ENCODE measurements around the gene STAT2. TPM values are rescaled to one million over a fixed set of nuclear protein-coding genes. Genes with fewer than 3 reads are reported as not detected.

STAT2 gene
- total and polyA plus RNA-seq, 9 of the 15 experiments (the other 6 are each of a cell fraction or from before 2014, with no cell fraction given): 15.5 to 46.9 (median 40.1) TPM

DNA sequence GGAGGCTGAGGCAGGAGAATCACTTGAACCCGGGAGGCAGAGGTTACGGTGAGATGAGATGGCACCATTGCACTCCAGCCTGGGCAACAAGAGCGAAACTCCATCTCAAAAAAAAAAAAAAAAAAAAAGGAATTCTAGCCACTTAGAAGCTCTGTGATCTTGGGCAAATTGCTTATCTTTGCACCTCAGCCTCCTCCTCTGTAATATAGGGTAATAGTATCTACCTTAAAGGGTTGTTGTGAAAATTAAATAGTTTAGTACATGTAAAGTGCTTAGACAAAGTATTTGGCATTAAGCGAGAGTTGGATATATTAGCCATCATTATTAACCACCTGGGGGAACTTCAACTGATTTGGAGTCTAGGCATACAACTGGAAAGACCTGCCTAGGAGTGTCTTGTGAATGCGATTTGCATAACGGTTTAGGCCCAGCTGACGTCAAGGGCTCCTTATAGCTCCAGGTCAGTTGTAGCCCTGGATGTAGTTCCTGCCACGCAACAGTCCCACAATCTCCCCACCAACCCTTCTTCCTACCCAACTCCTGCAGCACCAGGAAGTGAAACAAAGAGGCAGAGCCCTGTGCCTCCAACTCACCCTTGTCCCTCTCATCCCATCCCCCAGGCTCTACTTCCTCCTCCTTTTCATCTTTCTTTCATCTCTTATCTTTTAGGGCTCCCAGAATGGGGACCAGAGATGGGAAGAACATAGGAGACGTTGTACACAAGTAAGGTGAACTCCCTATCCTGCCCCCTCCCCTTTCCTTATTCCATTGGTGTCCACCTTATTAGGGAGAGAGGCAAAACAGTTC, 23.3 kb downstream of the STAT2 start (continued):
- TF ChIP-seq ILF3 (IDR thresholded peaks at IDR 0.05; ENCODE audit: borderline replicate concordance) (no peak), SRSF7 (optimal IDR thresholded peaks at IDR 0.05; ENCODE audit: low read depth, low read length) (no peak), RAD21 (CRISPR knock-in tag; conservative IDR thresholded peaks at IDR 0.05 in 1 of 2, IDR thresholded peaks at IDR 0.05 in 1 of 2) (no peak), KLF1 (tag; IDR thresholded peaks at IDR 0.05) (no peak), E2F1 (CRISPR knock-in tag; IDR thresholded peaks at IDR 0.05) (no peak), CEBPZ (IDR thresholded peaks at IDR 0.05; ENCODE audit: borderline replicate concordance, low read depth, low read length) (no peak), MAFK (IDR thresholded peaks at IDR 0.05; ENCODE audit: low read length) (no peak), CTCFL (IDR thresholded peaks at IDR 0.05; ENCODE audit: borderline replicate concordance, insufficient read depth, low read depth, low read length, poor library complexity, severe bottlenecking) (no peak), ETS2 (tag; IDR thresholded peaks at IDR 0.05; ENCODE audit: borderline replicate concordance, poor library complexity, severe bottlenecking) (no peak), NCOR1 (IDR thresholded peaks at IDR 0.05) (no peak; the same call in 1 of the 2 replicates), DMBX1 (CRISPR knock-in tag; IDR thresholded peaks at IDR 0.05; ENCODE audit: borderline replicate concordance) (no peak)
- TF ChIP-seq, protein P1, sequence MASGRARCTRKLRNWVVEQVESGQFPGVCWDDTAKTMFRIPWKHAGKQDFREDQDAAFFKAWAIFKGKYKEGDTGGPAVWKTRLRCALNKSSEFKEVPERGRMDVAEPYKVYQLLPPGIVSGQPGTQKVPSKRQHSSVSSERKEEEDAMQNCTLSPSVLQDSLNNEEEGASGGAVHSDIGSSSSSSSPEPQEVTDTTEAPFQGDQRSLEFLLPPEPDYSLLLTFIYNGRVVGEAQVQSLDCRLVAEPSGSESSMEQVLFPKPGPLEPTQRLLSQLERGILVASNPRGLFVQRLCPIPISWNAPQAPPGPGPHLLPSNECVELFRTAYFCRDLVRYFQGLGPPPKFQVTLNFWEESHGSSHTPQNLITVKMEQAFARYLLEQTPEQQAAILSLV (tag; IDR thresholded peaks at IDR 0.05): no peak
- TF ChIP-seq, protein P2, sequence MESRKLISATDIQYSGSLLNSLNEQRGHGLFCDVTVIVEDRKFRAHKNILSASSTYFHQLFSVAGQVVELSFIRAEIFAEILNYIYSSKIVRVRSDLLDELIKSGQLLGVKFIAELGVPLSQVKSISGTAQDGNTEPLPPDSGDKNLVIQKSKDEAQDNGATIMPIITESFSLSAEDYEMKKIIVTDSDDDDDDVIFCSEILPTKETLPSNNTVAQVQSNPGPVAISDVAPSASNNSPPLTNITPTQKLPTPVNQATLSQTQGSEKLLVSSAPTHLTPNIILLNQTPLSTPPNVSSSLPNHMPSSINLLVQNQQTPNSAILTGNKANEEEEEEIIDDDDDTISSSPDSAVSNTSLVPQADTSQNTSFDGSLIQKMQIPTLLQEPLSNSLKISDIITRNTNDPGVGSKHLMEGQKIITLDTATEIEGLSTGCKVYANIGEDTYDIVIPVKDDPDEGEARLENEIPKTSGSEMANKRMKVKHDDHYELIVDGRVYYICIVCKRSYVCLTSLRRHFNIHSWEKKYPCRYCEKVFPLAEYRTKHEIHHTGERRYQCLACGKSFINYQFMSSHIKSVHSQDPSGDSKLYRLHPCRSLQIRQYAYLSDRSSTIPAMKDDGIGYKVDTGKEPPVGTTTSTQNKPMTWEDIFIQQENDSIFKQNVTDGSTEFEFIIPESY (CRISPR knock-in tag; IDR thresholded peaks at IDR 0.05): no peak
- TF ChIP-seq, protein P3, sequence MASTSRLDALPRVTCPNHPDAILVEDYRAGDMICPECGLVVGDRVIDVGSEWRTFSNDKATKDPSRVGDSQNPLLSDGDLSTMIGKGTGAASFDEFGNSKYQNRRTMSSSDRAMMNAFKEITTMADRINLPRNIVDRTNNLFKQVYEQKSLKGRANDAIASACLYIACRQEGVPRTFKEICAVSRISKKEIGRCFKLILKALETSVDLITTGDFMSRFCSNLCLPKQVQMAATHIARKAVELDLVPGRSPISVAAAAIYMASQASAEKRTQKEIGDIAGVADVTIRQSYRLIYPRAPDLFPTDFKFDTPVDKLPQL (IDR thresholded peaks at IDR 0.05; ENCODE audit: extremely low read depth, insufficient read length): peak; percentile 64

All from K562 (cell line).